Nephron (organoid): Measurements from ENCODE around the gene USP36.

Source experiments
- H3K27ac Mint-ChIP-seq, 3 experiments: 2 replicates each; pipeline ENCODE4 v1.8.0; 2020; ENCODE audit warnings: mixed read lengths in 3 of 3, mild to moderate bottlenecking in 2 of 3, moderate library complexity in 1 of 3
- H3K27me3 Mint-ChIP-seq: 2 replicates; pipeline ENCODE4 v1.8.0; 2021; ENCODE audit warnings: low read depth, mild to moderate bottlenecking, moderate library complexity, mixed read lengths
- H3K36me3 Mint-ChIP-seq: 2 replicates; pipeline ENCODE4 v1.8.0; 2020; ENCODE audit warnings: low read depth, mixed read lengths
- H3K4me1 Mint-ChIP-seq: 2 replicates; pipeline ENCODE4 v1.8.0; 2020; ENCODE audit warnings: mixed read lengths
- H3K4me3 Mint-ChIP-seq, 3 experiments: 2 replicates each; pipeline ENCODE4 v1.8.0; 2020; ENCODE audit warnings: mild to moderate bottlenecking in 3 of 3, mixed read lengths in 3 of 3, moderate library complexity in 2 of 3
- H3K9me3 Mint-ChIP-seq: 2 replicates; pipeline ENCODE4 v1.8.0; 2020; ENCODE audit warnings: mixed read lengths
- CTCF ChIP-seq, 3 experiments: fragments of 200-600 bp; sonication (generic); IDR thresholded peaks; one replicate each; pipeline ENCODE4 v1.5.0; 2021; ENCODE audit warnings: antibody characterized with exemption in 3 of 3; ENCODE audit not compliant: unreplicated experiment in 3 of 3

The USP36 gene

DNA sequence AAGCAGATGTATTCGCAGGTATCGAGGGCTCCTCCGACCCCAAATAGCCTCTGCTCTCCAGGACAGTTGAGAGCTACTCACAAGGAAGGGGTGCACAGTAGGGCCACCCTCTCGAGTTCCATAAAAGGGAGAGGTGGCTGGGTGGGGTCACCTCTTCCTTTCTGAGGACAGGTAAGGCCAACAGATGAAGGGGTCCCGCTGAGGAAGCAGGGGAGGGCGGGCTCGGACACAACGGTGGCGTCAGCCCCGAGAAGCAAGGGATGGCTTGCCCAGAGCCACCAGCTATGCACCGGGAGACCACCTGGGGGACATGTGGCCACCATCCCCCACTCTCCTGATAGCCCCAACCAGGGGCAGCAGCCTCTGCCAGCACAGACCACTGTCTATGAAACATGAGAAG is 43.4 kb downstream of the USP36 start:
- no peak for TF ChIP-seq CTCF (IDR thresholded peaks at IDR 0.05; ENCODE audit: unreplicated experiment in 3 of 3)
- H3K27me3 Mint-ChIP-seq: no peaks in the 10 kb centered on the region
- H3K9me3 Mint-ChIP-seq: no peaks in the 10 kb centered on the region
- peaks cover 17% of the 10 kb centered on the region for H3K4me1 Mint-ChIP-seq
- H3K4me3 Mint-ChIP-seq: no peak overlapping the region
- no peak overlapping the region for H3K27ac Mint-ChIP-seq
- H3K36me3 Mint-ChIP-seq: peaks cover 56% of the 10 kb centered on the region

GRCh38 chr17:78796517-78796900 is 44.1 kb downstream of the USP36 start:
- Mint-ChIP-seq H3K9me3 (no peaks in the 10 kb centered on the region), H3K4me3 (no peak overlapping the region), H3K4me1 (peaks cover 24% of the 10 kb centered on the region), H3K36me3 (peaks cover 63% of the 10 kb centered on the region), H3K27me3 (no peaks in the 10 kb centered on the region), H3K27ac (no peak overlapping the region)
- TF ChIP-seq CTCF (IDR thresholded peaks at IDR 0.05; ENCODE audit: unreplicated experiment in 3 of 3): no peak

- no peak overlapping the region for H3K27ac Mint-ChIP-seq
- peaks cover 29% of the 10 kb centered on the region for H3K4me1 Mint-ChIP-seq
- H3K9me3 Mint-ChIP-seq: no peaks in the 10 kb centered on the region
- no peak for TF ChIP-seq CTCF (IDR thresholded peaks at IDR 0.05; ENCODE audit: unreplicated experiment in 3 of 3)
- H3K36me3 Mint-ChIP-seq: peaks cover 63% of the 10 kb centered on the region
- no peak overlapping the region for H3K4me3 Mint-ChIP-seq
- H3K27me3 Mint-ChIP-seq: no peaks in the 10 kb centered on the region
These were observed 44.6 kb downstream of the USP36 start for GRCh38 chr17:78795861-78796516.

- H3K27me3 Mint-ChIP-seq: no peaks in the 10 kb centered on the region
- H3K4me1 Mint-ChIP-seq: peaks cover 35% of the 10 kb centered on the region
- no peak overlapping the region for H3K4me3 Mint-ChIP-seq
- TF ChIP-seq CTCF (IDR thresholded peaks at IDR 0.05; ENCODE audit: unreplicated experiment in 3 of 3): no peak
- H3K9me3 Mint-ChIP-seq: no peaks in the 10 kb centered on the region
- H3K36me3 Mint-ChIP-seq: peaks cover 63% of the 10 kb centered on the region
- H3K27ac Mint-ChIP-seq: no peak overlapping the region
These were observed 45.6 kb downstream of the USP36 start for GRCh38 chr17:78794864-78795640.

DNA sequence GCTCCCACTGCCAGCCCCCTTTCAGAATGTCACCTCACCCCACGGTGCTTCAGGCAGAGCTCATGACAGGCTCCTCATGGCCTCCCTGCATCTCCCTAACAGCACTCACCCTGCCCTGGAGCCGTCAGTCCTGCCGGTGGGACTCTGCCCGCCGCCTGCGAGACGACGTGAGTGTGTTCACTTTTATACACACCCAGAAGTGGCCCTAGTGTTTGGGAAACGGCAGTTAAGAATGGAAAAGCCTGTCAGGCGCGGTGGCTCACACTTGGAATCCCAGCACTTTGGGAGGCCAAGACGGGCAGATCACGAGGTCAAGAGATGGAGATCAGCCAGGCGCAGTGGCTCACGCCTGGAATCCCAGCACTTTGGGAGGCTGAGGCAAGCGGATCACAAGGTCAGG is 46.2 kb downstream of the USP36 start:
- Mint-ChIP-seq H3K9me3 (no peaks in the 10 kb centered on the region), H3K4me1 (peaks cover 37% of the 10 kb centered on the region), H3K27ac (peak overlapping the region in 2 of 3 experiments; percentile 22 to 36), H3K27me3 (no peaks in the 10 kb centered on the region), H3K36me3 (peaks cover 60% of the 10 kb centered on the region), H3K4me3 (no peak overlapping the region)
- TF ChIP-seq CTCF (IDR thresholded peaks at IDR 0.05; ENCODE audit: unreplicated experiment in 3 of 3): no peak
